Activated CD8-positive, alpha-beta memory T cell treated with anti-CD3 and anti-CD28 coated beads, Interleukin-2, amount 50 U/mL, for 48 hours (primary cell): ENCODE measurements around the gene SLC9C1.

Source experiments
- DNase-seq: peaks from one replicate; pipeline ENCODE4 v3.0.0-alpha.2; 2020

Gene SLC9C1

GRCh38 chr3:112185423-112186035, 108.5 kb downstream of the SLC9C1 start:
- DNase-seq, result peak; percentile 46

GRCh38 chr3:112175646-112176045, 118.4 kb downstream of the SLC9C1 start:
- DNase-seq, result no peak

GRCh38 chr3:112175037-112175436, 119.0 kb downstream of the SLC9C1 start:
- DNase-seq, result no peak

- DNase-seq, result no peak
Measured at GRCh38 chr3:112171144-112171543, 122.9 kb downstream of the SLC9C1 start.

- no peak for DNase-seq
Measured at GRCh38 chr3:112170046-112170445, 124.0 kb downstream of the SLC9C1 start.

GRCh38 chr3:112167758-112168157, 126.3 kb downstream of the SLC9C1 start:
- DNase-seq, result no peak

GRCh38 chr3:112149136-112149535, 144.9 kb downstream of the SLC9C1 start:
- no peak for DNase-seq

- DNase-seq, result no peak
Measured at GRCh38 chr3:112143689-112144088, 150.3 kb downstream of the SLC9C1 start.

GRCh38 chr3:112143251-112143650, 150.8 kb downstream of the SLC9C1 start:
- DNase-seq, result no peak

GRCh38 chr3:112141293-112141692, 152.7 kb downstream of the SLC9C1 start:
- no peak for DNase-seq

- no peak for DNase-seq
Measured at GRCh38 chr3:112140584-112140983, 153.4 kb downstream of the SLC9C1 start.

- no peak for DNase-seq
Measured at GRCh38 chr3:112138219-112138969, 155.6 kb downstream of the SLC9C1 start.

GRCh38 chr3:112137781-112138180, 156.2 kb downstream of the SLC9C1 start:
- no peak for DNase-seq

GRCh38 chr3:112136959-112137693, 156.9 kb downstream of the SLC9C1 start:
- no peak for DNase-seq

- DNase-seq, result no peak
Measured at GRCh38 chr3:112136046-112136445, 158.0 kb downstream of the SLC9C1 start.

GRCh38 chr3:112134335-112135124, 159.5 kb downstream of the SLC9C1 start:
- no peak for DNase-seq

GRCh38 chr3:112133626-112134334, 160.2 kb downstream of the SLC9C1 start:
- no peak for DNase-seq

GRCh38 chr3:112132975-112133448, 161.0 kb downstream of the SLC9C1 start, which contains the start of gene GCSAM:
TSS of gene GCSAM (minus strand) at chr3:112133248. CDS start at chr3:112133120, 128 bp downstream.
- peak; percentile 72 for DNase-seq

GRCh38 chr3:112132554-112132953, 161.5 kb downstream of the SLC9C1 start:
- DNase-seq, result no peak

- DNase-seq, result no peak
Measured at GRCh38 chr3:112132088-112132487, 161.9 kb downstream of the SLC9C1 start.

- no peak for DNase-seq
Measured at GRCh38 chr3:112131111-112131510, 162.9 kb downstream of the SLC9C1 start.

- DNase-seq, result no peak
Measured at GRCh38 chr3:112130638-112130993, 163.4 kb downstream of the SLC9C1 start.
